HepG2 (cell line): ENCODE data around the gene GDF15. TPM values are rescaled to one million over a fixed set of nuclear protein-coding genes. Genes with fewer than 3 reads are reported as not detected.

Experiments used
- AHDC1 ChIP-seq: sonication (generic); formaldehyde crosslinking; IDR thresholded peaks from 2 replicates; pipeline ENCODE4 v1.5.1; 2020; ENCODE audit warnings: mild to moderate bottlenecking, missing genetic modification reagents, borderline replicate concordance
- ATF4 ChIP-seq, 2 experiments: fragments of 450-650 bp in 1 of 2; sonication (generic) in 1 of 2; formaldehyde crosslinking; IDR thresholded peaks; 2 replicates each; pipeline versions ENCODE4 v1.5.0 to v1.8.0; 2020 to 2022; ENCODE audit warnings: mild to moderate bottlenecking in 1 of 2, missing genetic modification reagents in 1 of 2
- CC2D1A ChIP-seq: sonication (generic); formaldehyde crosslinking; IDR thresholded peaks from 2 replicates; pipeline ENCODE4 v1.8.1; 2023; ENCODE audit warnings: mild to moderate bottlenecking, missing genetic modification reagents
- HCFC1 ChIP-seq: fragments of 150-350 bp; IDR thresholded peaks from 2 replicates; pipeline ENCODE4 v1.6.1; 2014; ENCODE audit warnings: low read depth, low read length
- HNRNPL ChIP-seq: fragments of 200-400 bp; formaldehyde crosslinking; IDR thresholded peaks from 2 replicates; pipeline ENCODE4 v1.6.1; 2017; ENCODE audit warnings: mild to moderate bottlenecking, low read depth, low read length
- KLF6 ChIP-seq: IDR thresholded peaks from 2 replicates; pipeline ENCODE4 v1.8.0; 2016; ENCODE audit warnings: missing biosample characterization, missing genetic modification reagents
- LCORL ChIP-seq, 2 experiments: fragments of 450-650 bp in 1 of 2; sonication (generic) in 1 of 2; formaldehyde crosslinking in 1 of 2; IDR thresholded peaks; 2 replicates each; pipeline versions ENCODE4 v1.5.0 to v1.6.1; 2017 to 2020; ENCODE audit warnings: antibody characterized with exemption in 1 of 2, missing genetic modification reagents in 1 of 2
- NFRKB ChIP-seq: fragments of 450-650 bp; IDR thresholded peaks from 2 replicates; pipeline ENCODE4 v1.6.1; 2017
- POLR2A ChIP-seq, 2 experiments: IDR thresholded peaks; 2 replicates each; pipeline ENCODE4 v1.6.1; 2011; ENCODE audit warnings: low read depth in 2 of 2, low read length in 2 of 2, mild to moderate bottlenecking in 1 of 2, moderate library complexity in 1 of 2; ENCODE audit not compliant: insufficient read depth in 1 of 2
- POLR2AphosphoS5 ChIP-seq: IDR thresholded peaks from 2 replicates; pipeline ENCODE4 v1.6.1; 2012; ENCODE audit warnings: low read depth, low read length
- SSRP1 ChIP-seq: IDR thresholded peaks from 2 replicates; pipeline ENCODE4 v1.6.1; 2016; ENCODE audit warnings: control low read depth
- TFAP4 ChIP-seq: sonication (generic); IDR thresholded peaks from 2 replicates; pipeline ENCODE4 v1.6.1; 2016; ENCODE audit warnings: low read depth, borderline replicate concordance
- ZNF33A ChIP-seq: sonication (generic); formaldehyde crosslinking; IDR thresholded peaks from 2 replicates; pipeline ENCODE4 v1.5.1; 2020; ENCODE audit warnings: missing genetic modification reagents, mild to moderate bottlenecking, moderate library complexity, borderline replicate concordance
- ZNF367 ChIP-seq: sonication (generic); formaldehyde crosslinking; IDR thresholded peaks from 2 replicates; pipeline ENCODE4 v1.4.0; 2020; ENCODE audit warnings: missing genetic modification reagents, borderline replicate concordance
- ZNF749 ChIP-seq: sonication (generic); formaldehyde crosslinking; IDR thresholded peaks from 2 replicates; pipeline ENCODE4 v1.8.0; 2022; ENCODE audit warnings: mild to moderate bottlenecking, missing genetic modification reagents, moderate library complexity, borderline replicate concordance
- polyA plus RNA-seq, 8 experiments: library from polyadenylated mRNA; depleted of rRNA in 3 of 8; stranded (reverse) in 7 of 8; unstranded in 1 of 8; fragments of >200 nt; fragmentation: Illumina TruSeq in 4 of 8; extraction: Trizol in 4 of 8; gene quantifications; 2 replicates each; pipeline versions ENCODE4 v1.2.1 to v1.2.3, GENCODE V29; 2011 to 2016; ENCODE audit warnings: low read depth in 4 of 8, missing spikeins in 1 of 8, mixed read lengths in 1 of 8; ENCODE audit not compliant: insufficient read depth in 1 of 8
- total RNA-seq, 5 experiments: library from RNA; depleted of rRNA; stranded (reverse); fragments of >200 nt; fragmentation: Illumina TruSeq; extraction: Trizol; gene quantifications; 2 replicates each; pipeline ENCODE4 v1.2.3, GENCODE V29; 2016; ENCODE audit warnings: low read depth in 1 of 5

The GDF15 gene
- total and polyA plus RNA-seq, 2 of the 13 experiments (the other 11 are each of a cell fraction or from before 2014, with no cell fraction given) = 146 to 422 TPM

- TF ChIP-seq AHDC1 (CRISPR knock-in tag) = 0 out of 2 replicates have a peak, but pooled peaks have one; percentile 8
- TF ChIP-seq ZNF33A (CRISPR knock-in tag) = no peak
- TF ChIP-seq CC2D1A (CRISPR knock-in tag) = no peak
- peak; percentile 31; the same call in 1 of the 2 replicates for TF ChIP-seq TFAP4
- TF ChIP-seq ZNF749 (CRISPR knock-in tag) = 0 out of 2 replicates have a peak, but pooled peaks have one; percentile 26
- peak in 1 of 2 experiments; percentile 61; a peak in 3 of 4 replicates for TF ChIP-seq POLR2A (IDR thresholded peaks at IDR 0.05; ENCODE audit: insufficient read depth in 1 of 2, low read depth in 2 of 2, low read length in 2 of 2)
- 0 out of 2 replicates have a peak, but pooled peaks have one; percentile 2 for TF ChIP-seq HNRNPL
- TF ChIP-seq NFRKB = no peak
- peak; percentile 41; the same call in 1 of the 2 replicates for TF ChIP-seq POLR2AphosphoS5
- TF ChIP-seq ATF4 (CRISPR knock-in tag; IDR thresholded peaks at IDR 0.05) = peak in 1 of 2 experiments; percentile 56; a peak in 2 of 4 replicates
- no peak for TF ChIP-seq ZNF367
- peak; percentile 9; the same call in 1 of the 2 replicates for TF ChIP-seq SSRP1 (CRISPR knock-in tag)
- no peak for TF ChIP-seq HCFC1
- TF ChIP-seq LCORL (IDR thresholded peaks at IDR 0.05) = no peak
- peak; percentile 19; the same call in 1 of the 2 replicates for TF ChIP-seq LCORL (CRISPR knock-in tag; IDR thresholded peaks at IDR 0.05)
- no peak for TF ChIP-seq KLF6
- TF ChIP-seq, all 625 proteins: peak for 28
Observed at GRCh38 chr19:18388960-18389725, 3.2 kb downstream of the GDF15 start (continued).
